Memory B cell (primary cell): Measurements from ENCODE around the gene PHLPP1.

Experiments
- ATAC-seq: fragments of 150-1000 bp; cut with Tn5 transposase; 2 replicates; pipeline ENCODE4 v1.10.0; 2021; ENCODE audit warnings: low read depth, mild to moderate bottlenecking, moderate library complexity
- DNase-seq, 2 donors: peaks; one replicate each; pipeline ENCODE4 v3.0.0; 2022; ENCODE audit warnings: low spot score in 2 of 2
- H3K27ac Mint-ChIP-seq: one replicate; pipeline ENCODE4 v1.8.0; 2022; ENCODE audit warnings: mild to moderate bottlenecking, moderate library complexity, mixed read lengths
- H3K27me3 Mint-ChIP-seq: one replicate; pipeline ENCODE4 v1.8.0; 2022; ENCODE audit warnings: mixed read lengths
- H3K36me3 Mint-ChIP-seq: one replicate; pipeline ENCODE4 v1.8.0; 2022; ENCODE audit warnings: mild to moderate bottlenecking, mixed read lengths
- H3K4me1 Mint-ChIP-seq: one replicate; pipeline ENCODE4 v1.8.0; 2022; ENCODE audit warnings: mixed read lengths
- H3K4me3 Mint-ChIP-seq: one replicate; pipeline ENCODE4 v1.8.0; 2022; ENCODE audit warnings: mild to moderate bottlenecking, moderate library complexity, mixed read lengths
- H3K9me3 Mint-ChIP-seq: one replicate; pipeline ENCODE4 v1.8.0; 2022; ENCODE audit warnings: mixed read lengths

Gene PHLPP1

GRCh38 chr18:62997076-62997475, 281.7 kb downstream of the PHLPP1 start:
- DNase-seq (no peak), ATAC-seq (no peak)
- H3K27ac Mint-ChIP-seq = no peak overlapping the region
- H3K4me3 Mint-ChIP-seq = no peak overlapping the region
- H3K27me3 Mint-ChIP-seq = peaks cover 18% of the 10 kb centered on the region
- H3K4me1 Mint-ChIP-seq = peaks cover 9% of the 10 kb centered on the region
- H3K9me3 Mint-ChIP-seq = no peaks in the 10 kb centered on the region
- no peaks in the 10 kb centered on the region for H3K36me3 Mint-ChIP-seq

DNA sequence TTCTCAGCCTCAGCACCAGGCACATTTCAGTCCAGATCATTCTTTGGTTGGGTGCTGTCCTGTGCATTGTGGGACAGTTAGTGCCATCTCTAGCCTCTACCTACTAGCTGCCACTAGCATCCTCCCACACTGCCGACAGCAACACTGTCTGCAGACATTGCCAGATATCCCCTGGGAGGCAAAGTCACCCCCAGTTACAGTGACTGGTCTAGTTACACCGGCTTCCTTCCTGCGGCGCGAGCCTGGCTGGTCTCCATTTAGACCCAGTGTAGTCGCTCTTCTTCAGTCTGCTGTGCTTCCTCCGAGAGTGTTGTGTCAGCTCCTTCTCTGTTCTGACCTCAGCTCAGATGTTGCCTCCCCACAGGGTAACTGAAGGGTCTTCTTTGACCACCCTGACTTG, 283.1 kb downstream of the PHLPP1 start:
- peaks cover 14% of the 10 kb centered on the region for H3K27me3 Mint-ChIP-seq
- no peak overlapping the region for H3K27ac Mint-ChIP-seq
- H3K4me3 Mint-ChIP-seq = no peak overlapping the region

DNA sequence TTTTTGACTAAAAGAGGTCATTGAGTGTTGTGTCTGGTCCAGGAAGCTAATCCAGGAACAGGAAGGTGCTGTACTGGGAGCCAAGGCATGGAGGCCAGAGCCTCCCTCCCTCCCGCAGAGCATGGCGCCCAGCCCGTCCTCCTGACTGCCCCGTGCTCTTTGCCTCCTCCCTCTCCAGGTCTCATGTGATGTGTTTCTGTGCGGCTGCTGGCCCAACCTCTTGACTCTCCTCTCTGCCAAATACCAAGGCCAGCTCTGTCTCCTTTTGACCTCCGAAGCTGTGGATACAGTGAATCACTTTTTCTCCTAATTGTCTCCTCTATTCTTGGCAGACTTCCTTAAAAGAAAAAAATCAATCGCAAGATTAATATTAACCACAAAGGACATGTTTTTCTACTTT, 284.1 kb downstream of the PHLPP1 start:
- Mint-ChIP-seq H3K27me3 (peaks cover 9% of the 10 kb centered on the region), H3K4me3 (no peak overlapping the region), H3K4me1 (peaks cover 9% of the 10 kb centered on the region), H3K9me3 (no peaks in the 10 kb centered on the region), H3K36me3 (no peaks in the 10 kb centered on the region), H3K27ac (no peak overlapping the region)
- no peak for DNase-seq
- no peak for ATAC-seq

More for the DNA sequence above, 283.1 kb downstream of the PHLPP1 start:
- DNase-seq (no peak), ATAC-seq (peak; percentile 27)
- H3K9me3 Mint-ChIP-seq = no peaks in the 10 kb centered on the region
- H3K4me1 Mint-ChIP-seq = peaks cover 9% of the 10 kb centered on the region
- H3K36me3 Mint-ChIP-seq = no peaks in the 10 kb centered on the region

DNA sequence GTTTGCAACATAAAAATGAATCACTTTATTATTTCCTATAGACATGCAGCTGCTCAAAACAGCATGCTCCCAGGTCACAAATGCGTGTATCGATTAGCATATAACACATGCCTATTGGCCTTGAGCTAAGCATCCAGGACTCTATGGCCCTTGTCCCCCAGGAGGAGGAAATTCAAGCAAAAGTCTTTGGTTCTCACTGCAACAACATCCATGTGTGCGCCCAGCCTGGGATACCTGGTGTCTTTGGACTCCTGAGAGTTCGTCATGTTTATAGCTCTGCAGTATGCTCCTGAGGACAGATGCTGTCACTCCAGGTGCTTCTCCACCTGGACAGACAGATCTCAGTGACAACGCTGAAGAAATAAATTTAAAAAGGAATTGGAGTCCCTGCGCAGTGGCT, 284.6 kb downstream of the PHLPP1 start:
- no peak overlapping the region for H3K27ac Mint-ChIP-seq
- no peaks in the 10 kb centered on the region for H3K36me3 Mint-ChIP-seq
- peaks cover 9% of the 10 kb centered on the region for H3K27me3 Mint-ChIP-seq
- H3K4me3 Mint-ChIP-seq = no peak overlapping the region
- ATAC-seq (no peak), DNase-seq (no peak)
- H3K9me3 Mint-ChIP-seq = no peaks in the 10 kb centered on the region
- H3K4me1 Mint-ChIP-seq = peaks cover 9% of the 10 kb centered on the region

DNA sequence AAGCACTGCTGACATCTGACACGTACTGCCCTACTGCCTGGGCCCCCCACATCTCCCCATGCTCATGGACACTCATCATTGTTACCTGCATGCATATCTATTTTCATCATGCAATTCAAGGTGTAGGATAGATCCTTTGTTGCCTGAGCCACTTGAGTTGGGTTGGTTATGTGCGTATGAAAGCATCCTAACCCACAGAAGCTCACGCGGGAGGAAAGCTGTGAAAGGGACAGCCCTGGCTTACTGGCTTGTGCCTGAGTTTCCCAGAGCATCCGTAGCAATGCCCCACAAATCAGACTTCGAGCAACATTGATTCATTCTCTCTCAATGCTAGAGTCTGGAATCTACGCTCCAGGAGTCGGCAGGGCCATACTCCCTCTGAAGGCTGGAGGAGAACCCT, 285.5 kb downstream of the PHLPP1 start:
- no peak overlapping the region for H3K27ac Mint-ChIP-seq
- ATAC-seq (no peak), DNase-seq (no peak)
- peaks cover 9% of the 10 kb centered on the region for H3K27me3 Mint-ChIP-seq
- peaks cover 9% of the 10 kb centered on the region for H3K4me1 Mint-ChIP-seq
- H3K36me3 Mint-ChIP-seq = no peaks in the 10 kb centered on the region
- no peaks in the 10 kb centered on the region for H3K9me3 Mint-ChIP-seq
- no peak overlapping the region for H3K4me3 Mint-ChIP-seq

GRCh38 chr18:63001861-63002260, 286.5 kb downstream of the PHLPP1 start:
- ATAC-seq (no peak), DNase-seq (no peak)
- H3K36me3 Mint-ChIP-seq = no peaks in the 10 kb centered on the region
- no peaks in the 10 kb centered on the region for H3K9me3 Mint-ChIP-seq
- H3K27ac Mint-ChIP-seq = no peak overlapping the region
- H3K4me1 Mint-ChIP-seq = peaks cover 9% of the 10 kb centered on the region
- peaks cover 9% of the 10 kb centered on the region for H3K27me3 Mint-ChIP-seq
- no peak overlapping the region for H3K4me3 Mint-ChIP-seq

GRCh38 chr18:63002305-63002704, 287.0 kb downstream of the PHLPP1 start:
- ATAC-seq = no peak
- DNase-seq = no peak
- H3K9me3 Mint-ChIP-seq = no peaks in the 10 kb centered on the region
- H3K36me3 Mint-ChIP-seq = no peaks in the 10 kb centered on the region
- H3K27ac Mint-ChIP-seq = no peak overlapping the region
- peaks cover 9% of the 10 kb centered on the region for H3K4me1 Mint-ChIP-seq
- peaks cover 9% of the 10 kb centered on the region for H3K27me3 Mint-ChIP-seq
- no peak overlapping the region for H3K4me3 Mint-ChIP-seq

DNA sequence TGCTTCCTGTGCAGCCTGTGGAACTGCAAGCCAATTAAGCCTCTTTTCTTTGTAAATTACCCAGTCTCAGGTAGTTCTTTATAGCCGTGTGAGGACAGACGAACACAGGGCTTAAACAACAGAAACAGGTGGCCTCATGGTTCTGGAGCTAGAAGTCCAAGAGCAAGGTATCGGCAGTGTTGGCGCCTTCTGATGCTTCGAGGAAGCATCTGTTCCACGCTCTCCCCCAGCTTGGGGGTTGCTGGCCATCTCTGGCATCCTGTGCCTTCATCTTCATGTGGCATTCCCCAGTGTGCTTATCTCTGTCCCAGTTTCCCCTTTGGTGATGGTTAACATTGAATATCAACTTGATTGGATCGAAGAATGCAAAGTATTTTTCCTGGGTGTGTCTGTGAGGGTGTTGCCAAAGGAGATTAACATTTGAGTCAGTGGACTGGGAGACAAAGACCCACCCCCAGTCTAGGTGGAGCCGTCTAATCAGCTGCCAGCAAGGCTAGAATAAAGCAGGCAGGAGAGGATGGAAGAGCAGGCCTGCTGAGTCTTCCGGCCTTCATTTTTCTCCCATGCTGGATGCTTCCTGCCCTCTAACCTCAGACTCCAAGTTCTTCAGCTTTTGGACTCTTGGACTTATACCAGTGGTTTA, 287.6 kb downstream of the PHLPP1 start:
- no peaks in the 10 kb centered on the region for H3K36me3 Mint-ChIP-seq
- H3K4me1 Mint-ChIP-seq = peaks cover 9% of the 10 kb centered on the region
- H3K9me3 Mint-ChIP-seq = no peaks in the 10 kb centered on the region
- DNase-seq = no peak
- peaks cover 9% of the 10 kb centered on the region for H3K27me3 Mint-ChIP-seq
- no peak overlapping the region for H3K4me3 Mint-ChIP-seq
- no peak overlapping the region for H3K27ac Mint-ChIP-seq
- ATAC-seq = no peak

DNA sequence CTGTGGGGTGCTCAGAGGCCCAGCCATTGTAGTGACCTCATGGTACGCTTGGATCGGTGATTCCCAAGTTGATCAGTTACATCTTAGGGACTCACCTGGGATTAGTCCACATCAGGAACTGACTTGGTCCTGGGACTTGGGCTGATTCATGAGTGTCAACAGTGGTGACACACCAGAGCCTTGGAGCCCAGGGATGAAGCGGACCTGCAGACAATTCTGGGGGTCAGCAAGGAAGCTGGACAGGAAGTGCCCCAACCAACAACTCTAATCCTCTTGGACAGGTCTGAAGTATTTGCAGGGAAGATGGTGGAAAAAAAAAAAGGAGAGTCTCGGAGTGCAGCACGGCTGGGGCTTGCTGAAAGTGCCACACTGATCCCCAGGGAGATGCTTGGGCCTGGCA, 288.6 kb downstream of the PHLPP1 start:
- Mint-ChIP-seq H3K36me3 (no peaks in the 10 kb centered on the region), H3K27ac (no peak overlapping the region), H3K27me3 (peaks cover 2% of the 10 kb centered on the region), H3K9me3 (no peaks in the 10 kb centered on the region), H3K4me3 (no peak overlapping the region), H3K4me1 (peaks cover under 1% of the 10 kb centered on the region)
- DNase-seq (no peak), ATAC-seq (no peak)

GRCh38 chr18:63004466-63005089, 289.2 kb downstream of the PHLPP1 start:
- DNase-seq (no peak), ATAC-seq (no peak)
- no peaks in the 10 kb centered on the region for H3K4me1 Mint-ChIP-seq
- H3K4me3 Mint-ChIP-seq = no peak overlapping the region
- H3K9me3 Mint-ChIP-seq = no peaks in the 10 kb centered on the region
- no peak overlapping the region for H3K27ac Mint-ChIP-seq
- H3K27me3 Mint-ChIP-seq = peaks cover 2% of the 10 kb centered on the region
- H3K36me3 Mint-ChIP-seq = no peaks in the 10 kb centered on the region

- H3K9me3 Mint-ChIP-seq = no peaks in the 10 kb centered on the region
- ATAC-seq = no peak
- no peaks in the 10 kb centered on the region for H3K4me1 Mint-ChIP-seq
- no peak overlapping the region for H3K27ac Mint-ChIP-seq
- H3K27me3 Mint-ChIP-seq = peaks cover 2% of the 10 kb centered on the region
- H3K36me3 Mint-ChIP-seq = no peaks in the 10 kb centered on the region
- H3K4me3 Mint-ChIP-seq = no peak overlapping the region
- DNase-seq = no peak
Observed at GRCh38 chr18:63005306-63005705, 290.0 kb downstream of the PHLPP1 start.

DNA sequence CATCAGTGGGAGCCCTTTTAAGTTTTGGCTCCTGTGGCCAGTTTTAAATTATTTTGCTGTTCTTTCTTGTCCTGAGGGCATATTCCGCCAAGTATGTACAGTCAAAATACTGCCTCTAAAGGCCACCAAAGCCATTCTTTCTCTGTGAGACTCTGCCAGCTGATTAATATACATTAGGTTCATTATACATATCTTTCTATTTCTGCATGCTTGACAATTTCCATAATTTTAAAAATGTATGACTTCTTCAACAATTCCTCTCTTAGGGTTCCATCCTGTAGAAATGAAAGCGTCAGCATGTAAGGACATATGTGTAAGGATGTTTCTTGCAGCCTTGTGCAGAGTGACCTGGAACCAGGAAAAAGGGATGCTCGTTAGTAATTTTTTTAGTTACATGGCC, 291.9 kb downstream of the PHLPP1 start:
- Mint-ChIP-seq H3K4me1 (no peaks in the 10 kb centered on the region), H3K36me3 (no peaks in the 10 kb centered on the region), H3K4me3 (no peak overlapping the region), H3K27me3 (no peaks in the 10 kb centered on the region), H3K9me3 (no peaks in the 10 kb centered on the region), H3K27ac (no peak overlapping the region)
- no peak for ATAC-seq
- no peak for DNase-seq

- DNase-seq (peak; percentile 27 to 58), ATAC-seq (peak; percentile 68)
- H3K27ac Mint-ChIP-seq = no peak overlapping the region
- peaks cover 16% of the 10 kb centered on the region for H3K27me3 Mint-ChIP-seq
- no peaks in the 10 kb centered on the region for H3K4me1 Mint-ChIP-seq
- H3K4me3 Mint-ChIP-seq = no peak overlapping the region
- peaks cover 5% of the 10 kb centered on the region for H3K36me3 Mint-ChIP-seq
- H3K9me3 Mint-ChIP-seq = peaks cover 5% of the 10 kb centered on the region
Observed at GRCh38 chr18:63016270-63016669, 300.9 kb downstream of the PHLPP1 start.

DNA sequence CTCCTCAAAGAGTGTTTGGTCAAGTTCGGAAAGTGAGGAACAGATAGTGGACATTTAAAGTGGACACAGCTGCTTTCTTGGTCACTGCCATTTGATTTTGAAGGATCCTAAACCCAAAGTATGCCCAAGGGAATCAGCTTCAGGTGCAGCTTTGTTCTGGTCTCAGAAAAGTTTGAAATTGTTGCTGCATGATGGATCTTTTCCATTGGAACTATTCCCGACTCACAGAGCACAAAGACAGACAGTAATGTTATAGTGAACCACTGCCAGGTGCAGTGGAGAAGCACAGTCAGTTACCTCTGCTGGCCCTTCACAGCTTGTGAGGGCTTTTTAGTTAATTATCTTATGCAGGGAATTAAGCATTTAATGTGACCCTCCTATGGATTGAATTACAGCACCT, 301.7 kb downstream of the PHLPP1 start:
- H3K27me3 Mint-ChIP-seq = peaks cover 18% of the 10 kb centered on the region
- H3K27ac Mint-ChIP-seq = no peak overlapping the region
- no peak for DNase-seq
- peaks cover 5% of the 10 kb centered on the region for H3K36me3 Mint-ChIP-seq
- peaks cover 5% of the 10 kb centered on the region for H3K9me3 Mint-ChIP-seq
- H3K4me1 Mint-ChIP-seq = no peaks in the 10 kb centered on the region
- no peak for ATAC-seq
- H3K4me3 Mint-ChIP-seq = no peak overlapping the region

DNA sequence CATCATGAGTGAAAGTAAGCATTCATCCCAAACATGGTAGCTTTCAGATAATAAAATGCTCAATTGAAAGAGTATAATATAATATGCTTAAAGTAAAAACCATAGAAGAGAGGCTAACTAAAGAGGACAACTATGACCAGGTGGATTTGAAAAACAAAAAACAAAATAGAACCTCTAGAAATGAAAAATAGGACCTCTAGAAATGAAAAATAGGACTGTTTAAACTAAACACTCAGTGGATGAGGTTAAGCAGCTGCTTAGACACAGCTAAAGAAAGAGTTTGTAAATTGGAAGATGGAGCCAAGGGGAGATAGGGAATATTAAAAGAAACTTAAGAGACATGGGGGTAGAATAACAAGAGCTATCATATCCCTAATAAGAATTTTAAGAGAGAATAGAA, 302.6 kb downstream of the PHLPP1 start:
- Mint-ChIP-seq H3K36me3 (peaks cover 5% of the 10 kb centered on the region), H3K27ac (no peak overlapping the region), H3K4me3 (no peak overlapping the region), H3K4me1 (no peaks in the 10 kb centered on the region), H3K27me3 (peaks cover 18% of the 10 kb centered on the region), H3K9me3 (peaks cover 5% of the 10 kb centered on the region)
- DNase-seq (no peak), ATAC-seq (no peak)
